GM19463 (cell line): ENCODE results near the gene PTPN13.

Experiments
- ATAC-seq: cut with Tn5 transposase; IDR thresholded peaks from one replicate; pipeline ENCODE4 v1.9.1; 2021; ENCODE audit warnings: mild to moderate bottlenecking, moderate library complexity; ENCODE audit not compliant: unreplicated experiment

PTPN13 gene

GRCh38 chr4:86815653-86816052, 221.5 kb downstream of the PTPN13 start:
- no peak for ATAC-seq

- ATAC-seq = no peak
Observed at GRCh38 chr4:86816501-86817273, 222.6 kb downstream of the PTPN13 start.

GRCh38 chr4:86818211-86818610, 224.1 kb downstream of the PTPN13 start:
- ATAC-seq = no peak

GRCh38 chr4:86818841-86819240, 224.7 kb downstream of the PTPN13 start:
- ATAC-seq = no peak

GRCh38 chr4:86819561-86819960, 225.4 kb downstream of the PTPN13 start:
- no peak for ATAC-seq

- ATAC-seq = no peak
Observed at GRCh38 chr4:86821151-86821550, 227.0 kb downstream of the PTPN13 start.

- ATAC-seq = no peak
Observed at GRCh38 chr4:86822136-86822535, 228.0 kb downstream of the PTPN13 start.

GRCh38 chr4:86825511-86825910, 231.4 kb downstream of the PTPN13 start:
- ATAC-seq = no peak

GRCh38 chr4:86831262-86832130, 237.4 kb downstream of the PTPN13 start:
- no peak for ATAC-seq

- no peak for ATAC-seq
Observed at GRCh38 chr4:86833615-86834014, 239.5 kb downstream of the PTPN13 start.

- ATAC-seq = no peak
Observed at GRCh38 chr4:86834901-86835300, 240.8 kb downstream of the PTPN13 start.

GRCh38 chr4:86835677-86836076, 241.6 kb downstream of the PTPN13 start:
- no peak for ATAC-seq

- no peak for ATAC-seq
Observed at GRCh38 chr4:86837691-86838503, 243.8 kb downstream of the PTPN13 start.

GRCh38 chr4:86840858-86841257, 246.7 kb downstream of the PTPN13 start:
- ATAC-seq = no peak

GRCh38 chr4:86841309-86841708, 247.2 kb downstream of the PTPN13 start:
- ATAC-seq = no peak

- no peak for ATAC-seq
Observed at GRCh38 chr4:86845593-86845992, 251.5 kb downstream of the PTPN13 start.

- no peak for ATAC-seq
Observed at GRCh38 chr4:86846921-86847320, 252.8 kb downstream of the PTPN13 start.

- ATAC-seq = no peak
Observed at GRCh38 chr4:86847571-86847970, 253.5 kb downstream of the PTPN13 start.

GRCh38 chr4:86848136-86848535, 254.0 kb downstream of the PTPN13 start:
- ATAC-seq = no peak

GRCh38 chr4:86848732-86849619, 254.9 kb downstream of the PTPN13 start, which contains the start of gene SLC10A6:
TSS of gene SLC10A6 (minus strand) at chr4:86849384. CDS start at chr4:86849115, 269 bp downstream.
- ATAC-seq = no peak
